ENCODE measurements around the gene SCART1. TPM values are rescaled to one million over a fixed set of nuclear protein-coding genes. Genes with fewer than 3 reads are reported as not detected.
"Not testable (repeated sequence)": the region's sequence is repeated elsewhere in the genome, so short reads cannot be mapped to it uniquely, and the experiment has no call there.

SCART1 gene
- total RNA-seq, 1 donor from 2014 or later = 1.5 TPM

DNA sequence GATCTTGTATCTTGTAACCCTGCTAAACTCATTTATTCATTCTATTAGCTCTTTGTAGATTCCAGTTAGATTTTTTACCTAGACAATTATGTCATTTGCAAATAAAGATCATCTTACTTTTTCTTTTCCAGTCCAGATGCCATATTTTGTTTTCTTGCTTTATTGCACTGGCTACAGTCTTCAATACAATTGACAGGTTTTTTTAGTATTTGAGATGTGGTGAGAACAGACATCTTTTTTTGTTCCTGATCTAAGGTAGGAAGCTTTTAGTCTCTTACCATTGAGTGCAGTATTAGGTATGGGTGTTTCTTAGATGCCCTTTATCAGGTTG lies 41.4 kb upstream of the SCART1 start:
- DNase-seq (ENCODE audit: extremely low spot score in 2 of 2) = no peak
- no peaks in the 10 kb centered on the region for H3K27me3 ChIP-seq
- TF ChIP-seq POLR2A (IDR thresholded peaks at IDR 0.05) = no peak
- no peak for TF ChIP-seq POLR2AphosphoS5 (IDR thresholded peaks at IDR 0.05; ENCODE audit: insufficient read depth in 1 of 2, low read depth in 1 of 2)
- TF ChIP-seq, protein P1, sequence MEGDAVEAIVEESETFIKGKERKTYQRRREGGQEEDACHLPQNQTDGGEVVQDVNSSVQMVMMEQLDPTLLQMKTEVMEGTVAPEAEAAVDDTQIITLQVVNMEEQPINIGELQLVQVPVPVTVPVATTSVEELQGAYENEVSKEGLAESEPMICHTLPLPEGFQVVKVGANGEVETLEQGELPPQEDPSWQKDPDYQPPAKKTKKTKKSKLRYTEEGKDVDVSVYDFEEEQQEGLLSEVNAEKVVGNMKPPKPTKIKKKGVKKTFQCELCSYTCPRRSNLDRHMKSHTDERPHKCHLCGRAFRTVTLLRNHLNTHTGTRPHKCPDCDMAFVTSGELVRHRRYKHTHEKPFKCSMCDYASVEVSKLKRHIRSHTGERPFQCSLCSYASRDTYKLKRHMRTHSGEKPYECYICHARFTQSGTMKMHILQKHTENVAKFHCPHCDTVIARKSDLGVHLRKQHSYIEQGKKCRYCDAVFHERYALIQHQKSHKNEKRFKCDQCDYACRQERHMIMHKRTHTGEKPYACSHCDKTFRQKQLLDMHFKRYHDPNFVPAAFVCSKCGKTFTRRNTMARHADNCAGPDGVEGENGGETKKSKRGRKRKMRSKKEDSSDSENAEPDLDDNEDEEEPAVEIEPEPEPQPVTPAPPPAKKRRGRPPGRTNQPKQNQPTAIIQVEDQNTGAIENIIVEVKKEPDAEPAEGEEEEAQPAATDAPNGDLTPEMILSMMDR (IDR thresholded peaks at IDR 0.05) = no peak
- no peaks in the 10 kb centered on the region for H3K4me1 ChIP-seq
- no peak overlapping the region for H3K27ac ChIP-seq
- H3K4me3 ChIP-seq = no peak overlapping the region
- peaks cover 0 to 68% of the 10 kb centered on the region in 2 donors for H3K36me3 ChIP-seq
- intact Hi-C loops (cut with DNase I) = no loop called here
- peaks cover 19% of the 10 kb centered on the region for H3K9me3 ChIP-seq

DNA sequence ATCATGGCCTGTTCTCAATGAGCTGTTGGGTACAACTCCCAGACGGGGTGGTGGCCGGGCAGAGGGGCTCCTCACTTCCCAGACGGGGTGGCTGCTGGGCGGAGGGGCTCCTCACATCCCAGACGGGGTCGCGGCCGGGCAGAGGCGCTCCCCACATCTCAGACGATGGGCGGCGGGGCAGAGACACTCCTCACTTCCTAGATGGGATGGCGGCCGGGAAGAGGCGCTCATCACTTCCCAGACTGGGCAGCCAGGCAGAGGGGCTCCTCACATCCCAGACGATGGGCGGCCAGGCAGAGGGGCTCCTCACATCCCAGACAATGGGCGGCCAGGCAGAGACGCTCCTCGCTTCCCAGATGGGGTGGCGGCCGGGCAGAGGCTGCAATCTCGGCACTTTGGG lies 39.3 kb upstream of the SCART1 start:
- DNase-seq (ENCODE audit: extremely low spot score in 2 of 2); intact Hi-C loops (cut with DNase I); H3K27ac ChIP-seq; H3K27me3 ChIP-seq; H3K4me3 ChIP-seq; H3K4me1 ChIP-seq: not testable (repeated sequence)
- peaks cover 19% of the 10 kb centered on the region for H3K9me3 ChIP-seq
- H3K36me3 ChIP-seq = peaks cover 0 to 49% of the 10 kb centered on the region in 2 donors

DNA sequence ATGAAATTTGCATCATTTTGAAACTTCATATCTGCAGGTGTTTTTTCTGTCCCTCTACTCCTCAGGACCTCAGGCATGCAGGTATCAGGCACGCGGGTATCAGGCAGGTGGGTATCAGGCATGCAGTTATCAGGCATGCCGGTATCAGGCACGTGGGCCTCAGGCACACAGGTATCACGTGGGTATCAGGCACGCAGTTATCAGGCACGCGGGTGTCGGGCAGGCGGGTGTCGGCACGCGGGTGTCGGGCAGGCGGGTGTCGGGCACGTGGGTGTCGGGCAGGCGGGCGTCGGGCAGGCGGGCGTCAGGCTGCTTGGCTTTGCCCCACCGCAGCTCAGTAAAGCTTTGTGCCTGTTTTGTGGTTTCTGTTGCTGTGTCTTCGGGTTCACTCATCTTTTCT lies 38.0 kb upstream of the SCART1 start:
- Histone ChIP-seq H3K9me3 (peaks cover 19% of the 10 kb centered on the region), H3K36me3 (peaks cover 4 to 35% of the 10 kb centered on the region in 2 donors), H3K27me3 (no peaks in the 10 kb centered on the region), H3K4me1 (no peaks in the 10 kb centered on the region), H3K27ac (no peak overlapping the region), H3K4me3 (no peak overlapping the region)
- intact Hi-C loops (cut with DNase I) = no loop called here
- DNase-seq (ENCODE audit: extremely low spot score in 2 of 2) = no peak
- TF ChIP-seq POLR2AphosphoS5 (IDR thresholded peaks at IDR 0.05; ENCODE audit: insufficient read depth in 1 of 2, low read depth in 1 of 2) = no peak
- TF ChIP-seq POLR2A (IDR thresholded peaks at IDR 0.05) = no peak
- TF ChIP-seq, protein P1 (IDR thresholded peaks at IDR 0.05) = no peak

DNA sequence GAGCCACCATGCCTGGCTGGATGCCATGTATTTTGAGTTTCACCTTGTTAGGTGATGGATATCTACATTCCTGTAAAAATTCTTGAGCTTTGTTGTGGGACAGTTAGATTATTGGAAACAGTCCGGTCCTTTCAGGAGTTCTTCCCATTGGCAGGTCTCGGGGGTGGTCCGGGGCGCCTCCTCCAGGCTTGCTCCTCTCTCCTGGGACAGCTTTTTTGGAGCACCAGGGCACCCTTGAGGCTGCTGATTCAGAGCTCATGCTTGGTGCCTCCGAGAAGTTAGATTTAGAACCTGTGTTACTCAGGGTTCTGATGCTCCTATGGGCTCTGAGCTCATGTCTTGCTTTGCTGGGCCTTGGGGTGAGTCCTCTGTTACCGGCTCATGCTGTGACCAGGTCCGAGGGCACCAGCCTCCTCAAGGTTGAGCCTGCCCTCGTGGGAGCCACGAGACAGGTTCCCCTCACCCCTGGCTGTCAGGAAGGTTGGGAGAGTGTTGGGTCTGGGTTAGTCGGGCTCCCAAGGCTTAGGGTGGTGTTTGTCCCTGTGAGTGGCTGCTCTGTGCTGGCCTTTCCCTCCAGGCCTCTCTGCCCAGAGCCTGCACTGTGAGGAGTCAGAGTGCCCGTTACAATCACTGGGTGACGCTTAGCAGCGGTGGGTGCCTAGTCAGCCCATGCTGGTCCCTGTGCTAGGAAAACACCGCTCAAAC lies 35.3 kb upstream of the SCART1 start:
- TF ChIP-seq POLR2AphosphoS5 (IDR thresholded peaks at IDR 0.05; ENCODE audit: insufficient read depth in 1 of 2, low read depth in 1 of 2) (no peak), POLR2A (IDR thresholded peaks at IDR 0.05) (no peak)
- TF ChIP-seq, protein P1 (IDR thresholded peaks at IDR 0.05) = no peak
- no peak overlapping the region for H3K27ac ChIP-seq
- intact Hi-C loops (cut with DNase I) = no loop called here
- H3K4me1 ChIP-seq = no peaks in the 10 kb centered on the region
- H3K4me3 ChIP-seq = no peak overlapping the region
- no peaks in the 10 kb centered on the region for H3K27me3 ChIP-seq
- peaks cover 4 to 8% of the 10 kb centered on the region in 2 donors for H3K36me3 ChIP-seq
- no peak for DNase-seq (ENCODE audit: extremely low spot score in 2 of 2)
- no peaks in the 10 kb centered on the region for H3K9me3 ChIP-seq

DNA sequence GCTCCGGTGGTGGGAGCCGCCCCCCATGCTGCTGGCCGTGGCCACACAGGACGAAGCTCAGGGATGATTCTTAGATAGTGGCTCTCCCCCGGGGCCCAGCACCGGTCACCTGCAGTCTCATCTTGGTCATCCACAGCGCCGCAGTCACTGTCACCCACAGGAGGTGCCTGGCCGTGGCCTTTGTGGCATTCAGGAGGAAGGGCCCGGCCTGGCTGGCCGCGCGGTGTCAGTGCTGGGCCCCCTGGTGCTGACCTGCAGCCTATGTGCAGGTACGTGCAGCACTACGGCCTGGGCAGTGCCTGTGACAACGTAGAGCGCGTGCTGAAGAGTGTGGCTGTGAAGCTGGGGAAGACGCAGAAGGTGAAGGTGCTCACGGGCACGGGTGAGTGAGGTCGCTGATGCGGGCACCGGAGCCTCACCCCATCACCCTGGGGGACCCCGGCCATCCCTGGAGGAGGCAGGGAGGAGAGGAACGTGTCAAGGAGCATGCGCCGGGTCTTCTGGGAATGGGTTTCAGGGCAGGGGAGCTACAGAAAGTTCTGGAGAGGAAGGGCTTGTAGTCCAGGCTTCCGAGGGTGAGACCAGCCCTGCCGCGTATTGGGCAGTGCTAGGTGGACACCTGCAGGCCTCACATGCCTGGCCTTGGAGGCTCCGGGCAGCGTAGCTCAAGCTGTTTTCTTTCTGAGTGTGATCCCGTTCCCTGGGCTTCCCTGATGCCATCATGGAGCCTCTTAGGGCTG lies 34.4 kb upstream of the SCART1 start:
- DNase-seq (ENCODE audit: extremely low spot score in 2 of 2) = no peak
- intact Hi-C loops (cut with DNase I) = no loop called here
- Histone ChIP-seq H3K9me3 (no peaks in the 10 kb centered on the region), H3K4me1 (no peaks in the 10 kb centered on the region), H3K27me3 (no peaks in the 10 kb centered on the region), H3K4me3 (no peak overlapping the region), H3K27ac (no peak overlapping the region), H3K36me3 (peaks cover 3 to 4% of the 10 kb centered on the region in 2 donors)
- TF ChIP-seq, protein P1 (IDR thresholded peaks at IDR 0.05) = no peak
- TF ChIP-seq POLR2A (IDR thresholded peaks at IDR 0.05) (no peak), POLR2AphosphoS5 (IDR thresholded peaks at IDR 0.05; ENCODE audit: insufficient read depth in 1 of 2, low read depth in 1 of 2) (no peak)

All from vagina (tissue), 2 donors.